Measurements from ENCODE around the gene SPART. TPM values are rescaled to one million over a fixed set of nuclear protein-coding genes. Genes with fewer than 3 reads are reported as not detected.

Gene SPART
- total and polyA plus RNA-seq, 9 of the 15 experiments (the other 6 are each of a cell fraction or from before 2014, with no cell fraction given) = 18.7 to 79.0 (median 41.0) TPM

GRCh38 chr13:36275190-36276002 lies 70.8 kb downstream of the SPART start (continued):
- TF ChIP-seq, protein P1, sequence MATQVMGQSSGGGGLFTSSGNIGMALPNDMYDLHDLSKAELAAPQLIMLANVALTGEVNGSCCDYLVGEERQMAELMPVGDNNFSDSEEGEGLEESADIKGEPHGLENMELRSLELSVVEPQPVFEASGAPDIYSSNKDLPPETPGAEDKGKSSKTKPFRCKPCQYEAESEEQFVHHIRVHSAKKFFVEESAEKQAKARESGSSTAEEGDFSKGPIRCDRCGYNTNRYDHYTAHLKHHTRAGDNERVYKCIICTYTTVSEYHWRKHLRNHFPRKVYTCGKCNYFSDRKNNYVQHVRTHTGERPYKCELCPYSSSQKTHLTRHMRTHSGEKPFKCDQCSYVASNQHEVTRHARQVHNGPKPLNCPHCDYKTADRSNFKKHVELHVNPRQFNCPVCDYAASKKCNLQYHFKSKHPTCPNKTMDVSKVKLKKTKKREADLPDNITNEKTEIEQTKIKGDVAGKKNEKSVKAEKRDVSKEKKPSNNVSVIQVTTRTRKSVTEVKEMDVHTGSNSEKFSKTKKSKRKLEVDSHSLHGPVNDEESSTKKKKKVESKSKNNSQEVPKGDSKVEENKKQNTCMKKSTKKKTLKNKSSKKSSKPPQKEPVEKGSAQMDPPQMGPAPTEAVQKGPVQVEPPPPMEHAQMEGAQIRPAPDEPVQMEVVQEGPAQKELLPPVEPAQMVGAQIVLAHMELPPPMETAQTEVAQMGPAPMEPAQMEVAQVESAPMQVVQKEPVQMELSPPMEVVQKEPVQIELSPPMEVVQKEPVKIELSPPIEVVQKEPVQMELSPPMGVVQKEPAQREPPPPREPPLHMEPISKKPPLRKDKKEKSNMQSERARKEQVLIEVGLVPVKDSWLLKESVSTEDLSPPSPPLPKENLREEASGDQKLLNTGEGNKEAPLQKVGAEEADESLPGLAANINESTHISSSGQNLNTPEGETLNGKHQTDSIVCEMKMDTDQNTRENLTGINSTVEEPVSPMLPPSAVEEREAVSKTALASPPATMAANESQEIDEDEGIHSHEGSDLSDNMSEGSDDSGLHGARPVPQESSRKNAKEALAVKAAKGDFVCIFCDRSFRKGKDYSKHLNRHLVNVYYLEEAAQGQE (IDR thresholded peaks at IDR 0.05; ENCODE audit: borderline replicate concordance) = peak; percentile 23; the same call in 1 of the 2 replicates
- TF ChIP-seq, protein P1 (CRISPR knock-in tag; IDR thresholded peaks at IDR 0.05; ENCODE audit: low read depth) = no peak

Data from K562 (cell line).